ENCODE results near the gene TBC1D22A. TPM values are rescaled to one million over a fixed set of nuclear protein-coding genes. Genes with fewer than 3 reads are reported as not detected.

The TBC1D22A gene
- total RNA-seq, 4 donors from 2014 or later = 9.2 to 45.3 (median 22.8) TPM

DNA sequence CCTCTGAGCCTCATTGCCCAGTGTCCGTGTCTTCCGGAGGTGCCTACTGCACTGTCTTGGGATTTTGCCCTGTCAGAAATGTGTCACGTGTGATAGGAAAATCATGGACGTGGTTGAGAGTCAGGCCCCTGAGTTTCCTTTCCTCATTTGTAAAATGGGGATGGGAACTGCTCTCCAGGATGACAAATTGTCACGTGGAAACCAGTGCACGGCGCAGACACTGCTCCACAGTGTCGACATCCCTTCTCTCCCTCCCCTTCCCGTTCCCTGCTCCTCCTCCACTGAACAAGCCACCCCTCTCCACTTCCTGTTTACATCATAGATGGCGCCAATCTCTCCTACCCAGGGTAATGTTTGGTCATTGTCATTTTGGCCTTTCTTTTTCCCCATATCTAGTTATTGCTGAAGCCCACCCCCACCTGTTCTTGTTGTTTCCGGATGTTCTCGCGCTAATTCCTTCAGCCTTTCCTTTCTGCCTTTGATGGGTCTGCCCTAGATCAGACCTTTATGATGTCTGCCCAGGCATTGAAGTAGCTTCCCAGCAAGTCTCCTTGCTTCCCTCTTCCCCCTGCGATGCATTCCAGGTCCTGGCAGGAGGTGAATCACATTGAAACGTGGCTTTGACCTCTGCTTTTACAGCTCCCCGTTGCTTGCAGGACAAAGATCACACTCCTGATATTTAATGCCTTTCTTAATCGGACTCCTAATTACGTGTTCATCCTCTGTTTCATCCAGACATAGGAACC lies 91.8 kb downstream of the TBC1D22A start:
- H3K4me1 ChIP-seq = no peaks in the 10 kb centered on the region
- no peak for TF ChIP-seq POLR2A (IDR thresholded peaks at IDR 0.05)
- TF ChIP-seq, protein P1, sequence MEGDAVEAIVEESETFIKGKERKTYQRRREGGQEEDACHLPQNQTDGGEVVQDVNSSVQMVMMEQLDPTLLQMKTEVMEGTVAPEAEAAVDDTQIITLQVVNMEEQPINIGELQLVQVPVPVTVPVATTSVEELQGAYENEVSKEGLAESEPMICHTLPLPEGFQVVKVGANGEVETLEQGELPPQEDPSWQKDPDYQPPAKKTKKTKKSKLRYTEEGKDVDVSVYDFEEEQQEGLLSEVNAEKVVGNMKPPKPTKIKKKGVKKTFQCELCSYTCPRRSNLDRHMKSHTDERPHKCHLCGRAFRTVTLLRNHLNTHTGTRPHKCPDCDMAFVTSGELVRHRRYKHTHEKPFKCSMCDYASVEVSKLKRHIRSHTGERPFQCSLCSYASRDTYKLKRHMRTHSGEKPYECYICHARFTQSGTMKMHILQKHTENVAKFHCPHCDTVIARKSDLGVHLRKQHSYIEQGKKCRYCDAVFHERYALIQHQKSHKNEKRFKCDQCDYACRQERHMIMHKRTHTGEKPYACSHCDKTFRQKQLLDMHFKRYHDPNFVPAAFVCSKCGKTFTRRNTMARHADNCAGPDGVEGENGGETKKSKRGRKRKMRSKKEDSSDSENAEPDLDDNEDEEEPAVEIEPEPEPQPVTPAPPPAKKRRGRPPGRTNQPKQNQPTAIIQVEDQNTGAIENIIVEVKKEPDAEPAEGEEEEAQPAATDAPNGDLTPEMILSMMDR (IDR thresholded peaks at IDR 0.05) = no peak
- DNase-seq = peak in 1 of 2 donors; percentile 42
- no peaks in the 10 kb centered on the region for H3K9me3 ChIP-seq
- H3K36me3 ChIP-seq = no peaks in the 10 kb centered on the region
- intact Hi-C loops (cut with DNase I; ENCODE audit: low total_unique reads) = no loop called here
- H3K27me3 ChIP-seq = no peaks in the 10 kb centered on the region
- H3K4me3 ChIP-seq = no peak overlapping the region
- H3K27ac ChIP-seq = no peak overlapping the region

DNA sequence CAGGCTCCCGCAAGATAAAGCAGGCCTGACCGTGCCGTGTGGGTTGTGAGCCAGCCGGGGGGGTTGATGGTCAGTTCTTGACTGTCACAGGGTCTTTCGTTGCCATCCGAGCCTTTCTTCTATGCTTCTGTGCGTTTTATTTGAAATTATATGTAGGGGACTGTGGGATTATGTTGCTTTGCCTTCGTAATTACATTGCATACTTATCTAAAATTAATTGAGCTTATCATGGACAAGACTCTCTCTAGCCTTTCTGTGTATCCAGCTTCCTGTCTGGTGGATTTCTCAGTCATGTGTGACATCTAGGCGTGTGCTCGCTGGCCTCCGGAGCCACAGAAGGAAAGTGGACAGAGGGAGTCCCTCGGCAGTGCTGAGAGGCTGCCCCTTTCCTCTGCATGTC lies 93.2 kb downstream of the TBC1D22A start:
- TF ChIP-seq, protein P1 (IDR thresholded peaks at IDR 0.05) = no peak
- TF ChIP-seq POLR2A (IDR thresholded peaks at IDR 0.05) = no peak
- Histone ChIP-seq H3K27me3 (no peaks in the 10 kb centered on the region), H3K4me1 (no peaks in the 10 kb centered on the region), H3K36me3 (no peaks in the 10 kb centered on the region), H3K27ac (no peak overlapping the region), H3K9me3 (no peaks in the 10 kb centered on the region), H3K4me3 (no peak overlapping the region)
- DNase-seq = no peak
- intact Hi-C loops (cut with DNase I; ENCODE audit: low total_unique reads) = no loop called here

DNA sequence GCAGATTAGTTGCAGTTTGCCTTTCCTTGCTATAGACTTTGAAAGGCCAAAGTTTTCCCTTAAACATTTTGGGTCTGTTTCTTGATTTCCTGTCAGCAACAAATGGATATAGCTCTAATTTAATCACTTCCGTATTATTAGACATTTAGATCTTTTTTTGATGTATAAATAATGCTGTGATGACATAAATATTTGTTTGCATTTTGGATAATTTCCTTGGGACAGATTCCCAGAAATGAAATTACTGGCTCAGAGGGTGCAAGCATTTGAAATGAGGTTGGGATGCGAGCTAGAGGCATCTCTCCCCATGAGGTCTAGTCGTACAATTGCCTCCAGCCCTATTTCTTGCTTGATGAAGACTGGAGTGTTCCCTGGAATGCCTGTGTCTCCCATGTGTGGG lies 94.2 kb downstream of the TBC1D22A start:
- intact Hi-C loops (cut with DNase I; ENCODE audit: low total_unique reads) = no loop called here
- H3K27me3 ChIP-seq = no peaks in the 10 kb centered on the region
- no peak overlapping the region for H3K27ac ChIP-seq
- H3K9me3 ChIP-seq = no peaks in the 10 kb centered on the region
- TF ChIP-seq, protein P1 (IDR thresholded peaks at IDR 0.05) = no peak
- TF ChIP-seq POLR2A (IDR thresholded peaks at IDR 0.05) = no peak
- no peak overlapping the region for H3K4me3 ChIP-seq
- H3K4me1 ChIP-seq = no peaks in the 10 kb centered on the region
- DNase-seq = no peak
- no peaks in the 10 kb centered on the region for H3K36me3 ChIP-seq

GRCh38 chr22:46857142-46857884 lies 94.9 kb downstream of the TBC1D22A start:
- Histone ChIP-seq H3K4me3 (no peak overlapping the region), H3K27me3 (no peaks in the 10 kb centered on the region), H3K9me3 (no peaks in the 10 kb centered on the region), H3K4me1 (no peaks in the 10 kb centered on the region), H3K36me3 (no peaks in the 10 kb centered on the region), H3K27ac (no peak overlapping the region)
- no peak for DNase-seq
- intact Hi-C loops (cut with DNase I; ENCODE audit: low total_unique reads) = no loop called here
- TF ChIP-seq, protein P1 (IDR thresholded peaks at IDR 0.05) = no peak
- no peak for TF ChIP-seq POLR2A (IDR thresholded peaks at IDR 0.05)

DNA sequence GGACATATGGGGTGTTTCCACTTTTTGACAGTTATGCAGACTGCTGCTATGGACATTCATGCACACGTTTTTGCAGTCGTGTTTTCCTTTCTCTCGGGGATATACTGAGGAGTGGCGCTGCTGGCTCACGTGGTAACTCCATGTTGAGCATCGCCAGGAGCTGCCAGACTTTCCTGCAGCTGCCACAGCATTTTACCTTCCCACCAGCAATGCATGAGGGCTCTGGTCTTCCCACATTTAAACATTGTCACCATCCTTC lies 95.4 kb downstream of the TBC1D22A start:
- Histone ChIP-seq H3K27ac (no peak overlapping the region), H3K4me3 (no peak overlapping the region), H3K4me1 (no peaks in the 10 kb centered on the region), H3K36me3 (no peaks in the 10 kb centered on the region), H3K27me3 (no peaks in the 10 kb centered on the region), H3K9me3 (no peaks in the 10 kb centered on the region)
- no peak for DNase-seq
- TF ChIP-seq POLR2A (IDR thresholded peaks at IDR 0.05) = no peak
- TF ChIP-seq, protein P1 (IDR thresholded peaks at IDR 0.05) = no peak
- intact Hi-C loops (cut with DNase I; ENCODE audit: low total_unique reads) = no loop called here
